ENCODE results near the gene SPEG.

The SPEG gene

DNA sequence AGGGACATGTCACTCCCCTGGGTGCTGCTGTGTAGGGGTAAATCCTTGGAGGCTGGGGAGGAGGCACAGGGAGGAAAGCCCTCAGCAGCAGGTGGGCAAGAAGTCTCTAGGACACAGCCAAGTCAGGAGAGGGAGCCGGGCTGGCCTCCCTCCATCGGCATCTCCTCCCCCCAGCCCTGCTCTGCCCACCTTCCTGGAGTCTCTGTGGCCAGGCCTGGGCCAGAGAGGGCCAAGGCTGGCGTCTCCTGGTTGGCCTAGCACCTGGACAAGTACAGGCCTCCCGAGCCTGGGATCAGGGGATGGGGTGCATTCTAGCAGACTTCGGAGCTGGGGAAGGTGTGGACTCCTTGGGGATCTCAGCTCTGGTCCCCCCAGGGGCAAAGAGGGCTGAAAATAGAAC, 1.8 kb downstream of the SPEG start:
- Mint-ChIP-seq H3K4me3 (no peak overlapping the region), H3K9me3 (no peaks in the 10 kb centered on the region), H3K36me3 (ENCODE audit: insufficient read depth) (no peaks in the 10 kb centered on the region), H3K4me1 (ENCODE audit: low read depth in 2 of 2) (peaks cover 8% of the 10 kb centered on the region in 2 donors), H3K27me3 (peaks cover 31 to 35% of the 10 kb centered on the region in 2 donors), H3K27ac (no peak overlapping the region)
- ATAC-seq (replicated peaks) (no peak), DNase-seq (no peak)

DNA sequence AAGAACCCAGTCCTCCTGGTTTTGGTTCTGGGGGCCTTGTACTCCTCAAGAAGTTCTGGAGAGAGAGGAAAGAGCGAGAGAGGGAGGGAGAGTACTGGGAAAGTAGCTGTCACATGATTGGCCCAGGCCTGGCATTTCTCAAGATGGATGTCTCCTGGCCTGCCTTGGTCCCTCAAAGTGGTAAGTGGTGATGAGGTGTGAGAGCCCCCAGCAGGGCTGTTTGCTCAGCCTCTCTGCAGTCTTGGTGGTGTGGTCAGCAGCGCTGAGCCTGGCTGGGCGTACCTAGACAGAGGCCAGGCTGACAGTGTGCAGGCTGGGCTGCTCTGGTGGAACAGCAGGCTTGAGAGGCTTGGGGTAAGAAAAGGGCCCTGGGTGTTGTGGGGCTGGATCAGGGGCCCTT, 2.5 kb downstream of the SPEG start:
- Mint-ChIP-seq H3K4me1 (ENCODE audit: low read depth in 2 of 2) (peaks cover 9% of the 10 kb centered on the region in 2 donors), H3K4me3 (no peak overlapping the region), H3K27ac (no peak overlapping the region), H3K27me3 (peaks cover 33 to 35% of the 10 kb centered on the region in 2 donors), H3K9me3 (no peaks in the 10 kb centered on the region), H3K36me3 (ENCODE audit: insufficient read depth) (no peaks in the 10 kb centered on the region)
- no peak for ATAC-seq (replicated peaks)
- DNase-seq, result no peak

DNA sequence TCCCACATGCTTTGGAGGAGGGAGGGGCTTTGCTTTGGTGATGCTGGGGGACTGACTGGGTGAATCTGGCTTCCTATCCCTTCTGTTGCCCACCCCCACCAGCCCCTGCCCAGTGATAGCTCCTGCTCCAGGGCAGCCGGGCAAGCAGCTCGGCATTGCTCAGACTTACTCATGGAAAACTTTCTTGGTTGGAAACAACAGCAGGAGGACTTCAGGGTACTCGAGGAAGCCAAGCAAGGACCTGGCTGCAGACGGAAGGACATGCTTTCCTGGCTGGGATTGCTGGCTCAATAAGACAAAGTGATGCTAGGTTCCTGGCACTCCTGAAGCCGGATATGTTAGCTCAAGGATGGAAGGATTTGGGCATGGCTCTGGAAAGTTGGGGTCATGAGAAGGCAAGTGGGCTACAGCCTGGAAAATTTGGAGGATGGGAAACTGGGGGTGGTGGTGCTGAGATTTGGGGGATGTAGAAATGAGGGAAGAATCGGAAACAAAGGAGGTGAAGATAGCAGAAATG, 3.1 kb downstream of the SPEG start:
- ATAC-seq (replicated peaks) (no peak), DNase-seq (no peak)
- Mint-ChIP-seq H3K4me1 (ENCODE audit: low read depth in 2 of 2) (peaks cover 11 to 14% of the 10 kb centered on the region in 2 donors), H3K9me3 (no peaks in the 10 kb centered on the region), H3K4me3 (no peak overlapping the region), H3K36me3 (ENCODE audit: insufficient read depth) (no peaks in the 10 kb centered on the region), H3K27me3 (peaks cover 34 to 36% of the 10 kb centered on the region in 2 donors), H3K27ac (no peak overlapping the region)

DNA sequence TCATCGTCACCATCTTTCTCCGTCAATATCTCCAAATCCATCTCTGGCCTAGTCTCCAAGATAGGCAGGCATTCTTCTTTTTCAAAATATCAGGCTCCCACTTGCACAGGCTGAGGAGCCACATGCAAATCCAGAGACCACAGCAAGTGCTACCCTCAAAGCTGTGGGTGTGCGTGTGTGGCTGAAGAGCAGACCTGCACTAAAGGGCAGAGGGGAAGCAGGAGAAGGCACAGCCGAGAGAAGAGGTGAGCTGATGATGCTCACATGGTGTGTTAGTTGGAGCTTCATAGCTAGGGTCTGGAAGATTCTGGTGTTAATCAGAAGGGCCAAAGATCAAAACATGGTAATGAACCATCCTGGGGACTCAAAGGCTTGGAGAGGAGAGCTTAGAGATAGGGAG, 3.8 kb downstream of the SPEG start:
- Mint-ChIP-seq H3K27me3 (peaks cover 36 to 39% of the 10 kb centered on the region in 2 donors), H3K4me3 (no peak overlapping the region), H3K36me3 (ENCODE audit: insufficient read depth) (no peaks in the 10 kb centered on the region), H3K27ac (no peak overlapping the region), H3K9me3 (no peaks in the 10 kb centered on the region), H3K4me1 (ENCODE audit: low read depth in 2 of 2) (peaks cover 14 to 16% of the 10 kb centered on the region in 2 donors)
- DNase-seq (no peak), ATAC-seq (replicated peaks) (no peak)

DNA sequence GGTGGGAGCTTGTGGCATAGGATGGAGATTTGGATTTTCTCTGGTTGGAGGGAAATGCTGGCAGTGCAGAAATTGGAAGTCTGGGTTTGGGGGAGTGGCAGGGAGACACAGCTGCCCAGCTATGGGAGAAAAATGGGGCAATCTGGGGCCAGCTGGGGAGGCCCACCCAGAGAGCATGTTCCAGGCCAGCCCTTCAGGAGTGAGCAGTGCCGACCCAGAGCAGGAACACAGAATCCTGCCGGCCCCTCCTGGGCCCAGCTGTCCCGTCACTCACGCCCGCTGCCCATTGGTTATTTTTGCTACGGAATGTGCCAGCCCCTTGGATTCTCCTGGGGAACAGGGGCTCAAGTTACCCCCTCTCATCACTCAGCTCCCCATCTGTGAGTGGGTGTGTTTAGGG, 4.9 kb downstream of the SPEG start:
- H3K27ac Mint-ChIP-seq, result no peak overlapping the region
- no peaks in the 10 kb centered on the region for H3K9me3 Mint-ChIP-seq
- no peak overlapping the region for H3K4me3 Mint-ChIP-seq
- H3K36me3 Mint-ChIP-seq (ENCODE audit: insufficient read depth), result no peaks in the 10 kb centered on the region
- DNase-seq (no peak), ATAC-seq (replicated peaks) (no peak)
- H3K27me3 Mint-ChIP-seq, result peaks cover 37 to 41% of the 10 kb centered on the region in 2 donors
- peaks cover 14 to 16% of the 10 kb centered on the region in 2 donors for H3K4me1 Mint-ChIP-seq (ENCODE audit: low read depth in 2 of 2)

DNA sequence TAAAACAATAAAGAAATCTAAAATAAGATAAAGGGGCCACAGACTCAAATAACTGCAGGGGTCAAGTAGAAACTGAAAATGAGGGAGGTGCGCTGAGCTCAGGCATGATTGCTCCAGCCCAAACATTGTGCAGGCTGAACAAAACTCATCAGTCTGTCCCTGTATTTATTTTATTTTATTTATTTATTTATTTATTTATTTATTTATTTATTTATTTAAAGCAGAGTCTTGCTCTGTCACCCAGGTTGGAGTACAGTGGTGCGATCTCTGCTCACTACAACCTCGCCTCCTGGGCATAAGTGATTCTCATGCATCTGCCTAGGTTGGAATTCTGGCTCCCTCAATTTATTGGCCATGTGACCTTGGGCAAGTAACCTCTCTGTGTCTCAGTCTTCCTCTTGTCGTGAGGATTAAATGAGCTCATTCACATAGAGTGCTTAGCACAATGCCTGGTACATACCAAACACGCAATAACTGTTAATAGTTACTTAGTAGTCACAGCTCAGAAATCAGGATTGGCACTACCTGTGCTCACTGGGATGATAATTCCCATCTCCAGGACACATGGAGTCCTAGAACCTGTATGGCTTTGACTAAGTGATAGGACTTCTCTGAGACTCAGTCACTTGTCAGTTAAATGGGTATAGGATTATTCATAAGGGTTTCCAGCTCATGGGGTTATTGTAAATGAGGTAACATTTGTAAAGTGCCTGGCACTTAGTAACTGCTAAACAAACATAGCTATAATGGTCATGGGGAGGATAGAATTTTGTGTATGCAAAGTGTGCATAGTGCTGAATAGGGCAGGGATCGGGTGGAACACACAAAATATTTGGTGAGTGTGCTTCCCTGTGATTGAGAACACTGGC, 6.0 kb downstream of the SPEG start:
- Mint-ChIP-seq H3K4me1 (ENCODE audit: low read depth in 2 of 2) (peaks cover 14 to 16% of the 10 kb centered on the region in 2 donors), H3K36me3 (ENCODE audit: insufficient read depth) (no peaks in the 10 kb centered on the region), H3K4me3 (peak overlapping the region; percentile 83 to 84), H3K27ac (peak overlapping the region in 1 of 2 donors; percentile 67), H3K9me3 (no peaks in the 10 kb centered on the region), H3K27me3 (peaks cover 46 to 47% of the 10 kb centered on the region in 2 donors)
- DNase-seq, result no peak
- ATAC-seq (replicated peaks), result no peak

DNA sequence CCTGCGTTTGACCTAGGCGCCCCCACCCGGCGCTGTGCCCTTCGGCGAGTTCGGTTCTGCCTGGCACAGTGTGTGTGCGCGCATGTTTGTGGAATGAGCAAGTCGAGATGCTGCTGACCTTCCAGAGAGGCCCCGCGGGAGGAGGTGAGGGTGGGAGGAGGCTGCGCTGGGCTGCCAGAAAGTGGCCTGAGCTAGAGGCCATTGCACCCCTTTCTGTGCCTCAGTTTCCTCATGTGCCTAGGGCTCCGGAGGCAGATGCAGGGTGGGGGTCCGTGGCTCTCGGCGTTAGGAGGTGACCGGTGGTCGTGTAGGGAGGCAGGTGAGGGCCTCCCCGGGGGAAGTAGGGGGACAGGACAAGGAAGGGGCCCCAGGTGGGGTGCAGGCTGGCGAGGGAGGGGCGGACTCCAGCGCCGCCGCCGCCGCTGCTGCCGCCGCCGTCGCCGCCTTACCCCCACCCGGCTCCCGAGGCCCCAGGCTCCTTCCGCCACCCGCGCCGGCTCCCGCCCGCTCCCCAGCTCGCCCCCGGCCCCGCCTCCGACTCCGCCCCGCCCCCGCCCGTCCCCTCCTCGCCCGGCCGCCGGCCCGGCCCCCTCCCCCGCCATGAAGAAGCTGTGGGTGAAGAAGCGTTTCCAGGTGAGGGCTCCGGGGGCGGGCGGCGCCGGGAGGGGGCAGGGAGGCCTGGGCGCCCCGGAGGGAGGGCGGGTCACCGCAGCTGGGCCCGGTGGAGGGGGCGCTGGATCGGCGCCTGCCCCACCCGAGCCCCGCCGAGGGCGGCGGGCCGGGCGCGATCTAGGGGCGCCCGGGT, 7.0 kb downstream of the SPEG start:
- peak overlapping the region in 1 of 2 donors; percentile 67 for H3K27ac Mint-ChIP-seq
- peaks cover 14 to 16% of the 10 kb centered on the region in 2 donors for H3K4me1 Mint-ChIP-seq (ENCODE audit: low read depth in 2 of 2)
- DNase-seq (peak in 2 of 3 experiments; percentile 8 to 21), ATAC-seq (replicated peaks) (peak; percentile 77)
- H3K27me3 Mint-ChIP-seq, result peaks cover 43 to 54% of the 10 kb centered on the region in 2 donors
- no peaks in the 10 kb centered on the region for H3K9me3 Mint-ChIP-seq
- no peaks in the 10 kb centered on the region for H3K36me3 Mint-ChIP-seq (ENCODE audit: insufficient read depth)
- peak overlapping the region; percentile 83 to 84 for H3K4me3 Mint-ChIP-seq

DNA sequence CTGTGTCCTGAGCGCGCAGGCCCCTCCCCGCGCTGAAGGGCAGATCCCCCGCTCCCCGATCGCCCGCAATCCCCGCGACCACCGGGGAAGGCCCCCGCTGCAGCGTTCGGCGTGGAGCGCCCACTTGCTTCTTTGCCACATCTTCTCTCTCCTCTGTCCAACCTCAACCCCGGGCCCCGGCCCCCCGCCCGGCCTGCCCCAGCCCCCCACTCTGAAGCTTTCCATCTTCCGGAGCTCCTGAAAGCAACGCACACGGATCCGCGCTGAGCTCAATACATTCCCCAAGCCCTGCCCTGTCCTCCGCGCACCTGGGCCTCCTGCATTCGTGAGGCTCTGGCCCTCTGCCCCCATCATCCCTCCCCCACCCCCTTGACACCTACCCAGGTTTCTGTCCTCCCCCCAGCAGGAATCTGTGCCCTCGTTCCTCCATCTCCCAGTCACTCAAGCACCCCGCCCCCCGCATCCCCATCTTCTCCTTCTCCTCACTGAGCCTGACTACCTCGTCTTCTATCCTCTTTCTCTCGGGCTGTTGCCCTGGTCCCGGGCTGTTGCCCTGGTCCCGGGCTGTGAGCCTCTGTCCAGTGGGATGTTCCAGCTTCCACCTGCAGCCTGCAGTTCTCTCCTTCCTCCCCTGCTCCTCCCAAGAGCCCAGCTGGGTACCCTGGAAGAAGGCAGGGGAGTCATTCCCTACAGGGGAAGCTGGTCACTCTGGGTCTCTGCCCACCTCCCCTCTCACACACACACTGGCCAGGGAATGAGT, 7.8 kb downstream of the SPEG start:
- no peak for ATAC-seq (replicated peaks)
- Mint-ChIP-seq H3K36me3 (ENCODE audit: insufficient read depth) (no peaks in the 10 kb centered on the region), H3K4me3 (peak overlapping the region; percentile 79 to 84), H3K27me3 (peaks cover 49 to 60% of the 10 kb centered on the region in 2 donors), H3K9me3 (no peaks in the 10 kb centered on the region), H3K4me1 (ENCODE audit: low read depth in 2 of 2) (peaks cover 14 to 16% of the 10 kb centered on the region in 2 donors), H3K27ac (no peak overlapping the region)
- no peak for DNase-seq

DNA sequence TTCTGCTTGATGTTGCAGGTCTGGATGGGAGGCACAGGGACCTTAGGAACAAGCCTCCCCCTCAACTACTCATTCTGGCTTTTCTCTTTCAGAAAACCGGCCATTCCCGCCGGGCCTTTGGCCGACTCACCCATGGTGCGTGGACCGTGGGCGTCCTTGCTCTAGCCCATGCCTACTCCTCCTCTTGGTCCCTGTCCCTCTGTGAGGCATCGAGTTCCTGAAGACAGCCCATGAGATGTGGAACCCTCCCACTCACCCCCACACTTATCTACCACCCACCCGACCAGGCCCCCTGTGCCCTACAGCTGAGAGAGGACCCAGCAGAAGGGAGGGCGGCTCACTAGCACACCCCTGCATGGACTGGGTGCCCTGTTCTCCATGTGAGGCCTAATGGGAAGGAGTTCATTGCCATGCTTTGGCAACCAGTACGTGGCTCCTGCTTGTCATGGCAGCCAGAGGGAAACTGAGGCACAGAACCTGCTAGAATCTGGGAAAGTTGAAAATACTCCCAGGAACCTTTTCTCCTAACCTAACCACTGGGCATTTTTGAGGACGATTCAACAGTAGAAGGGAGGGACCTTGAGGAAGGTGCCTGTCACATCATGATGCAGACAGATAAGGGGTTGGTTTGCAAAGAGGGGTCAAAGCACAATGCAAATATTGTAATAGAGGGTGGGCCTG, 8.5 kb downstream of the SPEG start:
- H3K9me3 Mint-ChIP-seq, result no peaks in the 10 kb centered on the region
- peak overlapping the region; percentile 79 to 84 for H3K4me3 Mint-ChIP-seq
- no peak for ATAC-seq (replicated peaks)
- no peak overlapping the region for H3K27ac Mint-ChIP-seq
- peaks cover 14 to 16% of the 10 kb centered on the region in 2 donors for H3K4me1 Mint-ChIP-seq (ENCODE audit: low read depth in 2 of 2)
- no peak for DNase-seq
- H3K36me3 Mint-ChIP-seq (ENCODE audit: insufficient read depth), result no peaks in the 10 kb centered on the region
- peaks cover 52 to 65% of the 10 kb centered on the region in 2 donors for H3K27me3 Mint-ChIP-seq

DNA sequence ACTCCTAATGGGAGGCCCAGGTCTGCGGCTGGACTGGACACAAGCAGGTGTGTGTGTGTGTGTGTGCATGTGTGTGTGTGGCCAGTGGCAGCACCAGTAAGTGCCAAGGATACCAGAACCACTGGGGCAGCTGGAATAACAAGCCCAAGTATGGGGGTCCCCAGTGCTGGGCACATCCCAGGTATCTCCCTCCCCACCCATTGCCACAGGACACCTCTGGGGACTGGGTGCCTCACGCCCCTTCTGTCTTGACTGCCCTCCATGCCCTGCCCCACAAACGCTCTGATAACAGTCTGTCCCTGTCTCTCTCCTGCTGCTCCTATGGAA, 9.0 kb downstream of the SPEG start:
- Mint-ChIP-seq H3K4me1 (ENCODE audit: low read depth in 2 of 2) (peaks cover 14 to 16% of the 10 kb centered on the region in 2 donors), H3K36me3 (ENCODE audit: insufficient read depth) (no peaks in the 10 kb centered on the region), H3K27ac (no peak overlapping the region), H3K9me3 (no peaks in the 10 kb centered on the region), H3K27me3 (peaks cover 52 to 65% of the 10 kb centered on the region in 2 donors), H3K4me3 (no peak overlapping the region)
- ATAC-seq (replicated peaks) (no peak), DNase-seq (no peak)

DNA sequence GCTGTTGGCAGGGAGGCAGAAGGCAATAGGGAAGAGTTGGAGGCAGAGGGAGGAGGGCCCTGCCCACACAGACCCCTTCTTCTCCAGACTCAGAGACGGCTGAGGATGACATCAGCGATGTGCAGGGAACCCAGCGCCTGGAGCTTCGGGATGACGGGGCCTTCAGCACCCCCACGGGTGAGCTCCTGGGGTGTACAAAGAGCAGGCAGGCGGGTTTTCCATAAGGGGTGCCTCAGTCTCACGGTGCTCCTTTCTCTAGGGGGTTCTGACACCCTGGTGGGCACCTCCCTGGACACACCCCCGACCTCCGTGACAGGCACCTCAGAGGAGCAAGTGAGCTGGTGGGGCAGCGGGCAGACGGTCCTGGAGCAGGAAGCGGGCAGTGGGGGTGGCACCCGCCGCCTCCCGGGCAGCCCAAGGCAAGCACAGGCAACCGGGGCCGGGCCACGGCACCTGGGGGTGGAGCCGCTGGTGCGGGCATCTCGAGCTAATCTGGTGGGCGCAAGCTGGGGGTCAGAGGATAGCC, 10.0 kb downstream of the SPEG start:
- no peak for ATAC-seq (replicated peaks)
- Mint-ChIP-seq H3K27ac (no peak overlapping the region), H3K36me3 (ENCODE audit: insufficient read depth) (no peaks in the 10 kb centered on the region), H3K27me3 (peaks cover 57 to 70% of the 10 kb centered on the region in 2 donors), H3K4me1 (ENCODE audit: low read depth in 2 of 2) (peaks cover 14 to 16% of the 10 kb centered on the region in 2 donors), H3K9me3 (no peaks in the 10 kb centered on the region), H3K4me3 (no peak overlapping the region)
- no peak for DNase-seq

DNA sequence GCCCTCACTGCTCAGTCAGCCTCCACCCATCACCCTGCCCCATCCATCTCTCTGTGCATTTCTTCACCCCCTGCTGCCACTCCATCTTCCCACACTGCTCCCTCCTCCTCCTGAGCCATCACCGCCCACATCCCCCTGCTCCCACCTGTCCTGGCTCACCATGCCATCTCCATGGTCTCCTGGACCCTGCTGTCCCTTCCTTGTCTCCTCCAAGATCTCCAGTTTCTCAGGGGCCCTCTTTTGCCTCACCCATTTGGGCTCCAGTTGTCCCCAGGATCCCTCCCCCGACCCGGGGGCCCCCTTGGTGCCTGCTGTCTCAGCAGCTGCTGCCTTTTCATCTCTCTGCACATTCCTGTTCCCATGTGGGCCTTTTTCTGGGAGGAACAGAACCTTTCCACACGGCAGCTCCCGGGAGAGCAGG, 10.6 kb downstream of the SPEG start:
- DNase-seq (no peak), ATAC-seq (replicated peaks) (no peak)
- Mint-ChIP-seq H3K27ac (no peak overlapping the region), H3K4me1 (ENCODE audit: low read depth in 2 of 2) (peaks cover 16% of the 10 kb centered on the region in 2 donors), H3K9me3 (no peaks in the 10 kb centered on the region), H3K4me3 (no peak overlapping the region), H3K36me3 (ENCODE audit: insufficient read depth) (no peaks in the 10 kb centered on the region), H3K27me3 (peaks cover 64 to 76% of the 10 kb centered on the region in 2 donors)

Data from effector memory CD8-positive, alpha-beta T cell (primary cell).